K562 (cell line): ENCODE data around the gene HPD. TPM values are rescaled to one million over a fixed set of nuclear protein-coding genes. Genes with fewer than 3 reads are reported as not detected.

Experiments
- BMI1 ChIP-seq: fragments of 150-350 bp; IDR thresholded peaks from 2 replicates; pipeline ENCODE4 v1.6.1; 2014; ENCODE audit warnings: low read length
- E2F5 ChIP-seq: sonication (generic); formaldehyde crosslinking; IDR thresholded peaks from 2 replicates; pipeline ENCODE4 v1.8.0; 2022; ENCODE audit warnings: mild to moderate bottlenecking, missing genetic modification reagents
- GABPB1 ChIP-seq: sonication (generic); formaldehyde crosslinking; IDR thresholded peaks from 2 replicates; pipeline ENCODE4 v1.8.0; 2022; ENCODE audit warnings: mild to moderate bottlenecking, missing genetic modification reagents
- KLF10 ChIP-seq: fragments of 250-450 bp; sonication (Bioruptor Pico); IDR thresholded peaks from 2 replicates; pipeline ENCODE4 v1.6.1; 2021; ENCODE audit warnings: matching md5 sums
- POLR2B ChIP-seq: fragments of 450-650 bp; IDR thresholded peaks from 2 replicates; pipeline ENCODE4 v1.6.1; 2018; ENCODE audit warnings: low read depth; ENCODE audit not compliant: partially characterized antibody
- RBM15 ChIP-seq: fragments of 200-400 bp; formaldehyde crosslinking; IDR thresholded peaks from 2 replicates; pipeline ENCODE4 v1.6.1; 2018; ENCODE audit warnings: mild to moderate bottlenecking, low read length, moderate library complexity; ENCODE audit not compliant: insufficient read depth
- RFX1 ChIP-seq: fragments of 450-650 bp; IDR thresholded peaks from 2 replicates; pipeline ENCODE4 v1.6.1; 2016; ENCODE audit warnings: mild to moderate bottlenecking, moderate library complexity
- TAF7 ChIP-seq: fragments of 450-650 bp; IDR thresholded peaks from 2 replicates; pipeline ENCODE4 v1.6.1; 2016; ENCODE audit warnings: missing genetic modification characterization, missing compliant biosample characterization
- TAF9B ChIP-seq: fragments of 450-650 bp; IDR thresholded peaks from 2 replicates; pipeline ENCODE4 v1.6.1; 2018; ENCODE audit warnings: mild to moderate bottlenecking; ENCODE audit not compliant: partially characterized antibody
- TBP ChIP-seq: optimal IDR thresholded peaks from 2 replicates; pipeline ENCODE3; 2011; ENCODE audit warnings: low read depth, low read length, improper control_type of control experiment
- ZBED1 ChIP-seq: IDR thresholded peaks from 2 replicates; pipeline ENCODE4 v1.6.1; 2014
- ZFP91 ChIP-seq: sonication (generic); formaldehyde crosslinking; IDR thresholded peaks from 2 replicates; pipeline ENCODE4 v1.8.0; 2022; ENCODE audit warnings: mild to moderate bottlenecking, missing genetic modification reagents
- ZKSCAN1 ChIP-seq: fragments of 150-350 bp; IDR thresholded peaks from 2 replicates; pipeline ENCODE4 v1.6.1; 2016; ENCODE audit warnings: low read depth, low read length
- ZNF124 ChIP-seq: sonication (generic); formaldehyde crosslinking; IDR thresholded peaks from 2 replicates; pipeline ENCODE4 v1.8.1; 2022; ENCODE audit warnings: missing genetic modification reagents
- ZNF280B ChIP-seq: fragments of 250-450 bp; sonication (Bioruptor Pico); IDR thresholded peaks from 2 replicates; pipeline ENCODE4 v1.5.1; 2021; ENCODE audit warnings: mild to moderate bottlenecking
- ZNF407 ChIP-seq: fragments of 450-650 bp; IDR thresholded peaks from 2 replicates; pipeline ENCODE4 v1.6.1; 2016; ENCODE audit warnings: low read depth
- ZNF551 ChIP-seq: fragments of 250-450 bp; sonication (Bioruptor Pico); IDR thresholded peaks from 2 replicates; pipeline ENCODE4 v1.5.0; 2021; ENCODE audit warnings: mild to moderate bottlenecking, moderate library complexity
- polyA plus RNA-seq, 8 experiments: library from polyadenylated mRNA; depleted of rRNA in 4 of 8; stranded (reverse) in 5 of 8; unstranded in 3 of 8; fragments of >200 nt; fragmentation: Nextera tagmentation in 2 of 8; fragmentation: Illumina TruSeq in 1 of 8; extraction: Ambion mirVana in 2 of 8; extraction: Trizol in 1 of 8; gene quantifications; 2 replicates each; pipeline versions ENCODE4 v1.2.1 to v1.2.3, GENCODE V29; 2011 to 2014; ENCODE audit warnings: inconsistent platforms in 1 of 8, missing spikeins in 1 of 8
- total RNA-seq, 7 experiments: library from RNA; depleted of rRNA in 6 of 7; stranded (reverse); fragments of >200 nt in 6 of 7; fragmentation: Illumina TruSeq in 2 of 7; extraction: Trizol in 2 of 7; gene quantifications; 2 replicates each; pipeline versions ENCODE4 v1.2.1 to v1.2.3, GENCODE V29; 2011 to 2021; ENCODE audit warnings: low replicate concordance in 1 of 7

The HPD gene
- total and polyA plus RNA-seq, 9 of the 15 experiments (the other 6 are each of a cell fraction or from before 2014, with no cell fraction given) = 0.06 to 0.29 (median 0.07) TPM; not detected in 4

- TF ChIP-seq ZNF407 (no peak), GABPB1 (peak; percentile 91), KLF10 (CRISPR knock-in tag) (no peak), TBP (peak; percentile 75), ZFP91 (CRISPR knock-in tag) (no peak), ZNF280B (no peak), ZKSCAN1 (no peak), TAF7 (tag) (peak; percentile 41), E2F5 (CRISPR knock-in tag) (no peak), ZNF551 (CRISPR knock-in tag) (no peak), RFX1 (no peak; the same call in 1 of the 2 replicates), POLR2B (peak; percentile 66), TAF9B (no peak), RBM15 (no peak), BMI1 (no peak), ZBED1 (no peak), ZNF124 (no peak)
Measured at GRCh38 chr12:121796855-121797751, 61.6 kb downstream of the HPD start (continued).
